ENCODE results near the gene ANLN.

ANLN gene

DNA sequence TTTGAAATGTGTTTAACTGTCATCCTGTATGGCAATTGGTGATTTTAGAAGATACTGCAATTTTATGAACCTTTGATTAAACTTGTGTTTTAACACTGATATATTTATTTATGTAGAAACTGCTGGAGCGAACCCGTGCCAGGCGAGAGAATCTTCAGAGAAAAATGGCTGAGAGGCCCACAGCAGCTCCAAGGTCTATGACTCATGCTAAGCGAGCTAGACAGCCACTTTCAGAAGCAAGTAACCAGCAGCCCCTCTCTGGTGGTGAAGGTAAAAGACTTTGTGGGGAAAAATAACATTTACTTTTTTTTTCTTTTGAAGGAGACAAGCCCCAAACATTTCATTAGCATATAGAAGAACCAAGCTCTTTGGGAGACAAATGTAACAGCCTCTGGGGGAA lies 6.5 kb downstream of the ANLN start:
- TF ChIP-seq, protein P1, sequence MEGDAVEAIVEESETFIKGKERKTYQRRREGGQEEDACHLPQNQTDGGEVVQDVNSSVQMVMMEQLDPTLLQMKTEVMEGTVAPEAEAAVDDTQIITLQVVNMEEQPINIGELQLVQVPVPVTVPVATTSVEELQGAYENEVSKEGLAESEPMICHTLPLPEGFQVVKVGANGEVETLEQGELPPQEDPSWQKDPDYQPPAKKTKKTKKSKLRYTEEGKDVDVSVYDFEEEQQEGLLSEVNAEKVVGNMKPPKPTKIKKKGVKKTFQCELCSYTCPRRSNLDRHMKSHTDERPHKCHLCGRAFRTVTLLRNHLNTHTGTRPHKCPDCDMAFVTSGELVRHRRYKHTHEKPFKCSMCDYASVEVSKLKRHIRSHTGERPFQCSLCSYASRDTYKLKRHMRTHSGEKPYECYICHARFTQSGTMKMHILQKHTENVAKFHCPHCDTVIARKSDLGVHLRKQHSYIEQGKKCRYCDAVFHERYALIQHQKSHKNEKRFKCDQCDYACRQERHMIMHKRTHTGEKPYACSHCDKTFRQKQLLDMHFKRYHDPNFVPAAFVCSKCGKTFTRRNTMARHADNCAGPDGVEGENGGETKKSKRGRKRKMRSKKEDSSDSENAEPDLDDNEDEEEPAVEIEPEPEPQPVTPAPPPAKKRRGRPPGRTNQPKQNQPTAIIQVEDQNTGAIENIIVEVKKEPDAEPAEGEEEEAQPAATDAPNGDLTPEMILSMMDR (IDR thresholded peaks at IDR 0.05), result no peak

DNA sequence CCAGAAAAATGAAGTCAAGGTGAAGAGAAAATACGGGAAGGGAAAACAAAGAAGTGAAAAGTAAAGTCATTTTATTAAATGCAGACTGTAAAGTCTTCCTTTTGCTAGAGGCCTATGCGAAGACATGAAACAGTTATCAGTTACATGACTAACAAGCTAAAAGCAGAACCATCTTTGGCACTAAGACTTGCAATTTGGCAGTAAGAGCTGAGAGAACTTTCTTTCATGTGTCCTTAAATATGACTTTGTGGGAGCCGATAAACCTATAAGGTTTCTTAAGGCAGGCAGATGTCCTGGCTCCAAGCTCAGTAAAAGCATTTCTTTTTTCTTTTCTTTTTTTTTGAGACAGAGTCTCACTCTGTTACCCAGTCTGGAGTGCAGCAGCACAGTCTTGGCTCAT lies 10.4 kb downstream of the ANLN start:
- TF ChIP-seq, protein P1 (IDR thresholded peaks at IDR 0.05), result no peak

DNA sequence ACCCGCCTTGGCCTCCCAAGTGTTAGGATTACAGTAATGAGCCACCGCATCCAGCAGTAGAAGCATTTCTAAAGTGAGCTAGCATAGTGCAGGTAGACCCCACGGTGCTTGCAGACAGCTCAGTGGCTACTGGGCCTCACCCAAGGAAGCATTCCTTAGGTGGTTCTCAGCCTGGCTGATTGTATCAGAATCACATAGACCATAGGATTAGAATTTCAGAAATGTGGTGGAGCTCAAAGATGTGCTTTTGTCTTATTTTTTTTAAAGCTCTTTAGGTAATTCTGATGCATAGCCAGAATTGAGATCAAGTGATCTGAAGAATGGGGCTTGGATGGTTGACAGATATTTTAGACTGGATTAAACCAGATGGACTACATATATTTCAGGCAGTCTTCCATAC lies 10.9 kb downstream of the ANLN start:
- TF ChIP-seq, protein P1 (IDR thresholded peaks at IDR 0.05), result no peak

DNA sequence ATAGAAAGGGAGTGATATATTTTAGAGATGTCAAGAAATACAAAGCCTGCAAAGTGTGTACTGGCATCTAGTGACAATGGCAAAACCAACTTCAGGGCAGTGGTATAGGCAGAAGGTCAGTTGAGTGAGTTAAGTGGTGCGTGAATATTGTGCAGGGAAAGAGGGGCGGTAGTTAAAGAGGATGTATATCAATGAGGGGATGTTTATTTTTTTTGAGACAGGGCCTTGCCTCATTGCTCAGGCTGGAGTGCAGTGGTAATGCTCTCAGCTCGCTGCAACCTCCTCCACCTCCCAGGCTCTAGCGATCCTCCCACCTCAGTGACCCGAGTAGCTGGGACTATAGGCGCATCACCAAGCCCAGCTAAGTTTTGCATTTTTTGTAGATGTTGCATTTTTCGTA lies 13.8 kb downstream of the ANLN start:
- TF ChIP-seq, protein P1 (IDR thresholded peaks at IDR 0.05), result no peak

DNA sequence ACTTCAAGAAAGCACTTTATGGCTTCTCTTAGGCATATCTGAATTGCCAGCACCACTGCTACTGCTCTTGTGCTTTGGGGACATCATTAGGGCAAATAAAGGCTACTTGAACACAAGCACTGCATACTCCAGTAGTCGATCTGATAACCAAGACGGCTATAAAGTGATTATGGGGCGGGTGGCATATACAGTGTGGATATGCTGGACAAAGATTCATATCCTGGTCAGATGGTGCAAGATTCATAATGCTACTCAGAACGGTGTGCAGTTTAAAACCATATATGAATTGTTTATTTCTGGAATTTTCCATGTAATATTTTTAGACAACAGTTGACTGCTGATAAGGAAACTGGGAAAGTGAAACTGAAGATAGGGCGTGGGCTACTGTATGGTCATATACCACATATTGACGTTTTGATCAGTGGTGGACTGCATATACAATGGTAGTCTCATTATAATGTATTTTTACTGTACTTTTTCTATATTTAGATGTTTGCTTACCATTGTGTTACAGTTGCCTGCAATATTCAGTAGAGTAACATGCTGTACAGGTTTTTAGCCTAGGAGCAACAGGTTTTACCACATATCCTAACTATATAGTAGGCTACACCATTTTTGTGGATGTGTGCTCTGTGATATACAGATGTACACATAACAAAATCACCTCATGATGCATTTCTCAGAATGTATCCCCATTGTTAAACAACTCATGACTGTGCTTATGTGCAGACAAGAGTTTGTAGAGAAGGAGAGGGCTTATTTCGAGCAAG lies 15.2 kb downstream of the ANLN start:
- TF ChIP-seq, protein P1 (IDR thresholded peaks at IDR 0.05), result no peak

DNA sequence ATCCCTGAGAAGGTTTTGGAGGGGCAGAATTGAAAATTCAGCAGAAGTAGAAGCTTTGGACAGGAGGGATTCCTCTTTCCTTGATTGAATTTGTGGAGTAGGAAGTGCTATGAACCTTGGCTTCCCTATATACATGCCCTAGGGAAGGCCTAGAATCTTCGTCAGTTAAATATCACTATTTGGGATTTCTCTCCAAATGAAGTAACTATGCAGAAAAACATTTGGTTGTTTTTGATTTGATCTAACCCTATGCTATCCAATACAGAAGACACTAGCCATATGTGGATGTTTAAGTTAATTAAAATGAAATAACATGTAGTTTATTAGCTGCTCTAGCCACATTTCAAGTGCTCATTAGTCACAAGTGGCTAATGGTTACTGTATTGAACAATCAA lies 15.7 kb downstream of the ANLN start:
- TF ChIP-seq, protein P1 (IDR thresholded peaks at IDR 0.05), result no peak

DNA sequence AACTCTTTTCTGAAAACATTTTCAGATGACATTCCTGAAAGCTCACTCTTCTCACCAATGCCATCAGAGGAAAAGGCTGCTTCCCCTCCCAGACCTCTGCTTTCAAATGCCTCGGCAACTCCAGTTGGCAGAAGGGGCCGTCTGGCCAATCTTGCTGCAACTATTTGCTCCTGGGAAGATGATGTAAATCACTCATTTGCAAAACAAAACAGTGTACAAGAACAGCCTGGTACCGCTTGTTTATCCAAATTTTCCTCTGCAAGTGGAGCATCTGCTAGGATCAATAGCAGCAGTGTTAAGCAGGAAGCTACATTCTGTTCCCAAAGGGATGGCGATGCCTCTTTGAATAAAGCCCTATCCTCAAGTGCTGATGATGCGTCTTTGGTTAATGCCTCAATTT lies 16.5 kb downstream of the ANLN start:
- TF ChIP-seq, protein P1 (IDR thresholded peaks at IDR 0.05), result no peak

Measured in LNCAP (cell line).